Naive thymus-derived CD4-positive, alpha-beta T cell (primary cell): ENCODE results near the gene CMIP. TPM values are rescaled to one million over a fixed set of nuclear protein-coding genes. Genes with fewer than 3 reads are reported as not detected.

Experiments used
- ATAC-seq: fragments of 150-1000 bp; cut with Tn5 transposase; 2 replicates; pipeline ENCODE4 v1.10.0; 2021; ENCODE audit warnings: mild to moderate bottlenecking, moderate library complexity
- CTCF ChIA-PET: fragments of 350-600 bp; sonication (Branson Sonifier 250); formaldehyde crosslinking; loops from one replicate; lab custom pipeline; 2021; ENCODE audit warnings: antibody characterized with exemption; lab: Charles Lee
- POLR2A ChIA-PET: fragments of 350-600 bp; sonication (Branson Sonifier 250); formaldehyde crosslinking; loops from one replicate; lab custom pipeline; 2021; ENCODE audit warnings: antibody characterized with exemption, inconsistent platforms; lab: Charles Lee
- DNase-seq, 9 donors: peaks; one replicate each; pipeline versions ENCODE4 v3.0.0 to v3.0.0-alpha.2; 2020 to 2022; ENCODE audit warnings: mixed read lengths in 1 of 9
- H3K27ac ChIP-seq: one replicate; pipeline ENCODE4 v1.7.0; 2013; ENCODE audit warnings: mild to moderate bottlenecking, low read depth, low read length, moderate library complexity
- H3K27me3 ChIP-seq, 2 donors: one replicate each; pipeline ENCODE4 v1.7.0; 2013; ENCODE audit warnings: low read length in 2 of 2, mild to moderate bottlenecking in 2 of 2, moderate library complexity in 2 of 2; ENCODE audit not compliant: control insufficient read depth in 2 of 2, insufficient read depth in 2 of 2
- H3K36me3 ChIP-seq, 3 experiments: 1 replicate in 2 of 3; 2 replicates in 1 of 3; pipeline ENCODE4 v1.7.0; 2013; ENCODE audit warnings: low read length in 3 of 3, mild to moderate bottlenecking in 3 of 3, moderate library complexity in 1 of 3; ENCODE audit not compliant: insufficient read depth in 3 of 3, control insufficient read depth in 2 of 3
- H3K4me1 ChIP-seq, 2 donors: one replicate each; pipeline ENCODE4 v1.7.0; 2013; ENCODE audit warnings: low read length in 2 of 2, mild to moderate bottlenecking in 2 of 2, moderate library complexity in 1 of 2; ENCODE audit not compliant: control insufficient read depth in 2 of 2, insufficient read depth in 2 of 2
- H3K4me3 ChIP-seq: 2 replicates; pipeline ENCODE4 v1.7.0; 2013; ENCODE audit warnings: mild to moderate bottlenecking, low read length
- H3K9me3 ChIP-seq, 3 experiments: 1 replicate in 2 of 3; 2 replicates in 1 of 3; pipeline ENCODE4 v1.7.0; 2013; ENCODE audit warnings: low read length in 3 of 3; ENCODE audit not compliant: control insufficient read depth in 2 of 3
- H3K27ac Mint-ChIP-seq, 9 donors: one replicate each; pipeline ENCODE4 v1.8.0; 2020 to 2022; ENCODE audit warnings: mixed read lengths in 9 of 9, mild to moderate bottlenecking in 8 of 9, moderate library complexity in 5 of 9, inconsistent platforms in 2 of 9
- H3K27me3 Mint-ChIP-seq, 5 donors: one replicate each; pipeline ENCODE4 v1.8.0; 2021 to 2022; ENCODE audit warnings: mixed read lengths in 5 of 5, mild to moderate bottlenecking in 1 of 5
- H3K36me3 Mint-ChIP-seq, 5 donors: one replicate each; pipeline ENCODE4 v1.8.0; 2020 to 2022; ENCODE audit warnings: mixed read lengths in 5 of 5, mild to moderate bottlenecking in 3 of 5, inconsistent platforms in 1 of 5
- H3K4me1 Mint-ChIP-seq, 7 donors: one replicate each; pipeline ENCODE4 v1.8.0; 2020 to 2022; ENCODE audit warnings: mixed read lengths in 7 of 7, mild to moderate bottlenecking in 3 of 7, inconsistent platforms in 1 of 7
- H3K4me3 Mint-ChIP-seq, 10 donors: one replicate each; pipeline ENCODE4 v1.8.0; 2020 to 2022; ENCODE audit warnings: mild to moderate bottlenecking in 10 of 10, mixed read lengths in 10 of 10, moderate library complexity in 6 of 10, inconsistent platforms in 2 of 10
- H3K9me3 Mint-ChIP-seq, 11 donors: one replicate each; pipeline ENCODE4 v1.8.0; 2020 to 2022; ENCODE audit warnings: mixed read lengths in 11 of 11, mild to moderate bottlenecking in 4 of 11, inconsistent platforms in 1 of 11, moderate library complexity in 1 of 11
- intact Hi-C, 2 donors: fragments of 100-400 bp; cut with micrococcal nuclease; formaldehyde crosslinking; loops; one replicate each; pipeline ENCODE4 v1.15.1; 2023
- polyA plus RNA-seq, 2 donors: library from polyadenylated mRNA; unstranded; fragments of 300-500 nt; fragmentation: Illumina TruSeq; gene quantifications; one replicate each; pipeline ENCODE4 v1.2.3, GENCODE V29; 2021
- total RNA-seq, 6 experiments: library from RNA in 5 of 6; stranded (reverse) in 5 of 6; gene quantifications; 1 replicate in 5 of 6; 2 replicates in 1 of 6; pipeline ENCODE4 v1.2.3 and lab custom pipeline; 2021 to 2026

Gene CMIP
- total and polyA plus RNA-seq, 7 experiments from 2014 or later, result 0.66 to 75.4 (median 34.3) TPM

- Mint-ChIP-seq H3K36me3 (no peaks in the 10 kb centered on the region), H3K9me3 (no peaks in the 10 kb centered on the region), H3K4me3 (no peak overlapping the region), H3K27ac (peak overlapping the region in 6 of 9 donors; percentile 4 to 99 (median 66)), H3K4me1 (peaks cover 17 to 56% (median 47%) of the 10 kb centered on the region in 7 donors), H3K27me3 (no peaks in the 10 kb centered on the region)
- Histone ChIP-seq H3K4me1 (peaks cover 18 to 20% of the 10 kb centered on the region in 2 donors), H3K4me3 (no peak overlapping the region), H3K27ac (no peak overlapping the region), H3K36me3 (no peaks in the 10 kb centered on the region), H3K9me3 (no peaks in the 10 kb centered on the region), H3K27me3 (no peaks in the 10 kb centered on the region)
- CTCF ChIA-PET, result interaction anchor here (1.0 kb wide), 1 partner anchor 13 kb away, joined by 3 read pairs; no protein-coding TSS in a partner anchor
- intact Hi-C loops, result loop anchor here (5.0 to 10.0 kb wide), 5 partner anchors 147 to 625 kb away; partner anchors contain the start of genes CENPN (in 1 of the 2), CMC2 (in 1 of the 2), GCSH (in 1 of the 2) and PLCG2 (in 1 of the 2)
- no peak for DNase-seq
- POLR2A ChIA-PET, result interaction anchor here (0.7 kb wide), 1 partner anchor 35 kb away, joined by 3 read pairs; no protein-coding TSS in a partner anchor
- no peak for ATAC-seq
Observed at GRCh38 chr16:81629896-81630634, 185.5 kb downstream of the CMIP start.

- no peaks in the 10 kb centered on the region for H3K36me3 Mint-ChIP-seq
- no peaks in the 10 kb centered on the region for H3K9me3 ChIP-seq
- H3K36me3 ChIP-seq, result no peaks in the 10 kb centered on the region
- H3K4me3 ChIP-seq, result no peak overlapping the region
- ChIA-PET CTCF (interaction anchor here (1.0 kb wide), 1 partner anchor 14 kb away, joined by 3 read pairs; no protein-coding TSS in a partner anchor), POLR2A (no interaction called here)
- no peak for ATAC-seq
- no peaks in the 10 kb centered on the region for H3K27me3 ChIP-seq
- no peak overlapping the region for H3K4me3 Mint-ChIP-seq
- no peak for DNase-seq
- intact Hi-C loops, result loop anchor here (5.0 to 10.0 kb wide), 5 partner anchors 147 to 626 kb away; partner anchors contain the start of genes CENPN (in 1 of the 2), CMC2 (in 1 of the 2), GCSH (in 1 of the 2) and PLCG2 (in 1 of the 2)
- peak overlapping the region in 5 of 9 donors; percentile 9 to 99 (median 53) for H3K27ac Mint-ChIP-seq
- H3K4me1 ChIP-seq, result peaks cover 18 to 20% of the 10 kb centered on the region in 2 donors
- H3K4me1 Mint-ChIP-seq, result peaks cover 17 to 62% (median 47%) of the 10 kb centered on the region in 7 donors
- no peaks in the 10 kb centered on the region for H3K9me3 Mint-ChIP-seq
- H3K27me3 Mint-ChIP-seq, result no peaks in the 10 kb centered on the region
- H3K27ac ChIP-seq, result peak overlapping the region; percentile 12
Observed at GRCh38 chr16:81630635-81631031, 186.0 kb downstream of the CMIP start.

GRCh38 chr16:81632392-81633146, 188.0 kb downstream of the CMIP start:
- intact Hi-C loops, result loop anchor here (1.0 to 10.0 kb wide), 14 partner anchors 9 to 628 kb away; partner anchors contain the start of genes CENPN (in 1 of the 2), CMC2 (in 1 of the 2), CMIP (in 1 of the 2) and GAN (in 1 of the 2)
- H3K9me3 Mint-ChIP-seq, result no peaks in the 10 kb centered on the region
- Histone ChIP-seq H3K27me3 (no peaks in the 10 kb centered on the region), H3K4me1 (peaks cover 18 to 20% of the 10 kb centered on the region in 2 donors), H3K36me3 (no peaks in the 10 kb centered on the region), H3K27ac (peak overlapping the region; percentile 56), H3K4me3 (no peak overlapping the region), H3K9me3 (no peaks in the 10 kb centered on the region)
- ChIA-PET POLR2A (interaction anchor here (1.5 kb wide), 1 partner anchor 16 kb away, joined by 3 read pairs; no protein-coding TSS in a partner anchor), CTCF (no interaction called here)
- DNase-seq, result peak; percentile 20 to 81 (median 73)
- peak overlapping the region; percentile 53 to 99 (median 90) for H3K27ac Mint-ChIP-seq
- no peaks in the 10 kb centered on the region for H3K36me3 Mint-ChIP-seq
- ATAC-seq, result peak; percentile 91
- peaks cover 18 to 72% (median 52%) of the 10 kb centered on the region in 7 donors for H3K4me1 Mint-ChIP-seq
- H3K4me3 Mint-ChIP-seq, result peak overlapping the region in 8 of 10 donors; percentile 0 to 71 (median 52)
- no peaks in the 10 kb centered on the region for H3K27me3 Mint-ChIP-seq

GRCh38 chr16:81633147-81633619, 188.6 kb downstream of the CMIP start:
- H3K27me3 Mint-ChIP-seq, result no peaks in the 10 kb centered on the region
- H3K4me1 Mint-ChIP-seq, result peaks cover 20 to 75% (median 52%) of the 10 kb centered on the region in 7 donors
- ChIA-PET POLR2A (interaction anchor here (1.5 kb wide), 1 partner anchor 17 kb away, joined by 3 read pairs; no protein-coding TSS in a partner anchor), CTCF (no interaction called here)
- peaks cover 18 to 20% of the 10 kb centered on the region in 2 donors for H3K4me1 ChIP-seq
- H3K36me3 Mint-ChIP-seq, result peaks cover 0 to 3% (median 0%) of the 10 kb centered on the region in 5 donors
- H3K9me3 ChIP-seq, result no peaks in the 10 kb centered on the region
- intact Hi-C loops, result loop anchor here (1.0 to 10.0 kb wide), 14 partner anchors 10 to 628 kb away; partner anchors contain the start of genes CENPN (in 1 of the 2), CMC2 (in 1 of the 2), CMIP (in 1 of the 2) and GAN (in 1 of the 2)
- H3K9me3 Mint-ChIP-seq, result no peaks in the 10 kb centered on the region
- H3K4me3 Mint-ChIP-seq, result peak overlapping the region in 9 of 10 donors; percentile 16 to 71 (median 51)
- H3K27me3 ChIP-seq, result no peaks in the 10 kb centered on the region
- H3K36me3 ChIP-seq, result no peaks in the 10 kb centered on the region
- peak overlapping the region; percentile 53 to 99 (median 90) for H3K27ac Mint-ChIP-seq
- H3K4me3 ChIP-seq, result no peak overlapping the region
- peak overlapping the region; percentile 48 for H3K27ac ChIP-seq
- ATAC-seq (no peak), DNase-seq (peak in 1 of 9 donors; percentile 54)

- H3K27ac Mint-ChIP-seq, result peak overlapping the region; percentile 41 to 99 (median 87)
- Histone ChIP-seq H3K27me3 (no peaks in the 10 kb centered on the region), H3K27ac (peak overlapping the region; percentile 48), H3K4me1 (peaks cover 18 to 20% of the 10 kb centered on the region in 2 donors), H3K36me3 (no peaks in the 10 kb centered on the region), H3K9me3 (no peaks in the 10 kb centered on the region), H3K4me3 (no peak overlapping the region)
- peaks cover 0 to 3% (median 0%) of the 10 kb centered on the region in 5 donors for H3K36me3 Mint-ChIP-seq
- ChIA-PET CTCF (no interaction called here), POLR2A (interaction anchor here (1.1 to 1.4 kb wide), 2 partner anchors 8 to 81 kb away, joined by 3 read pairs; no protein-coding TSS in a partner anchor)
- H3K4me3 Mint-ChIP-seq, result peak overlapping the region in 2 of 10 donors; percentile 34 to 51
- no peaks in the 10 kb centered on the region for H3K9me3 Mint-ChIP-seq
- H3K27me3 Mint-ChIP-seq, result no peaks in the 10 kb centered on the region
- ATAC-seq, result no peak
- no peak for DNase-seq
- H3K4me1 Mint-ChIP-seq, result peaks cover 20 to 76% (median 52%) of the 10 kb centered on the region in 7 donors
- intact Hi-C loops, result loop anchor here (1.0 to 10.0 kb wide), 14 partner anchors 11 to 629 kb away; partner anchors contain the start of genes CENPN (in 1 of the 2), CMC2 (in 1 of the 2), CMIP (in 1 of the 2) and GAN (in 1 of the 2)
Observed at GRCh38 chr16:81633680-81634379, 189.2 kb downstream of the CMIP start.
